Measurements from ENCODE around the gene EEFSEC. TPM values are rescaled to one million over a fixed set of nuclear protein-coding genes. Genes with fewer than 3 reads are reported as not detected.

EEFSEC gene
- total RNA-seq, 1 donor from 2014 or later: 23.4 TPM

DNA sequence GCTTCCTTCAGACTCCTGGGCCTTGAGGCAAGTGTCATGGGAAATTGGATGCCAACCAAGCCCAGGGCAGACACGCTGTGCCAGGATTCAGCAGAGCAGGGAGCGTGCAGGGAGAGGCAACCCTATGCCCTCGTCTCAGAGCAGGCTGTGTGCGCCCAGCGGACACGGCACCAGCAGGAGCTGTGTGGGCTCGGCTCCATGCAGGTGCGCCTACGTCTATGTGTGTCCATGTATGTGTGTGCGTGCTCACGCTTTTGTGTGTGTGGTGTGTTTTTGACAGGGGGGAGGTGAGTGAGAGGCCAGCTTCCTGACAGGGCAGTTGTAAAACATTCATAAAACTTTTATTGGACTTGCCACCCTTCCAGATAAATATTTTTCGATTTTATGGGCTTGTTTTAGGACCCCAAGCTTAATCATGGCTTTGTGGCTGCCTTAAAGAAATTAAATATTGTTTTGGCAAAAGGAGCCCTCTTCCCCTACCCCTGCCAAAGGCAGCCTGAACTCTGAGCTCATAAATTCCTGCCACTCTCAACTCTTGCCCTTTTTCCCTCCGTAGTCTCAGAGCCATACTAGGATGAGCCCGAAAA lies 229.0 kb downstream of the EEFSEC start:
- Mint-ChIP-seq H3K4me1 (no peaks in the 10 kb centered on the region), H3K27ac (ENCODE audit: unreplicated experiment) (no peak overlapping the region), H3K9me3 (no peaks in the 10 kb centered on the region), H3K36me3 (ENCODE audit: low read depth) (no peaks in the 10 kb centered on the region), H3K4me3 (no peak overlapping the region), H3K27me3 (ENCODE audit: low read depth) (no peaks in the 10 kb centered on the region)
- TF ChIP-seq, protein P1, sequence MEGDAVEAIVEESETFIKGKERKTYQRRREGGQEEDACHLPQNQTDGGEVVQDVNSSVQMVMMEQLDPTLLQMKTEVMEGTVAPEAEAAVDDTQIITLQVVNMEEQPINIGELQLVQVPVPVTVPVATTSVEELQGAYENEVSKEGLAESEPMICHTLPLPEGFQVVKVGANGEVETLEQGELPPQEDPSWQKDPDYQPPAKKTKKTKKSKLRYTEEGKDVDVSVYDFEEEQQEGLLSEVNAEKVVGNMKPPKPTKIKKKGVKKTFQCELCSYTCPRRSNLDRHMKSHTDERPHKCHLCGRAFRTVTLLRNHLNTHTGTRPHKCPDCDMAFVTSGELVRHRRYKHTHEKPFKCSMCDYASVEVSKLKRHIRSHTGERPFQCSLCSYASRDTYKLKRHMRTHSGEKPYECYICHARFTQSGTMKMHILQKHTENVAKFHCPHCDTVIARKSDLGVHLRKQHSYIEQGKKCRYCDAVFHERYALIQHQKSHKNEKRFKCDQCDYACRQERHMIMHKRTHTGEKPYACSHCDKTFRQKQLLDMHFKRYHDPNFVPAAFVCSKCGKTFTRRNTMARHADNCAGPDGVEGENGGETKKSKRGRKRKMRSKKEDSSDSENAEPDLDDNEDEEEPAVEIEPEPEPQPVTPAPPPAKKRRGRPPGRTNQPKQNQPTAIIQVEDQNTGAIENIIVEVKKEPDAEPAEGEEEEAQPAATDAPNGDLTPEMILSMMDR (conservative IDR thresholded peaks at IDR 0.05): no peak
- DNase-seq (ENCODE audit: low read depth, low spot score): no peak

DNA sequence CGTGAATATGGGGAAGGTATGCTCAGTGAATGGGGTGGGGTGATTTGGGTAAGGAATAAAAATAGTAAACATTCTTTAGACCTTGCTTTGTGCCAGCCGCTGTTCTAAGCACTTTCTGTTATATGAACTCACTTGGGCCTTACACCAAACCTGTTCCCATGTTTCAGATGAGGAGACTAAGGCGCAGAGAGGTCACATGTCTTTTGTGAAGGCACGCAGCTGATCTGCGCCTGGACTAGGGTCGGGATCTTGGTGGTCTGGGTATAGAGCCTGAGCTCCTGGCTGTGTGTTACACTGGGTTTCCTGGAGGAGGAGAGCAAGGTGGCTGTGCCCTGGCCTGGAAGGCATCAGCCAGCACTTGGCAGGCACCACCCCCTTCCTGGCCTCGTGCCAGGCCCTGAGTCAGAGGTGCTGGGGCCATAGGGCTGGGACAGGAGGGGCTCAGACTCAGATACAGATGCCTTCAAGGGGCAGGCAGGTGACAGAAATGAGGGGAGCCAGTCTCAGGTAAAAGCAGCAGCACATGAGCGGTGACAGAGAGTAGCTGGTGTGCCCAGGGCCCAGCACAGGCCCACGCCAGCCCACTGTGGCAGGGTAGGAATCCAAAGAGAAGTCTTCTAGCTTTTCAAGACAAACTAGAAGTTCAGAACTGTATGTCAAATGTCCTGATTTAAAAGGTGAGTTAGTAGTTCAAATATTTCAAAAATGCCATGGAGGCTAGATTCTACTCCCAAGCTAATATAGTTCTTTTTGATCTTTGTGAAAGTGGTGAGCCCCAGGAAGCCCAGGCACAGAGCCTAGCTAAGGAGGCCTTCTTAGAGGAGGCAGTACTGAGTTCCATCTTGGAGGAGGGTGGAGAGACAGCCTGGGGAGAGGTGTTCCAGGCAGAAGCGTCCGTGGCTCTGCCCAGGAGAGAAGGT lies 230.3 kb downstream of the EEFSEC start:
- Mint-ChIP-seq H3K27ac (ENCODE audit: unreplicated experiment) (peak overlapping the region; percentile 58), H3K27me3 (ENCODE audit: low read depth) (no peaks in the 10 kb centered on the region)
- TF ChIP-seq, protein P1 (conservative IDR thresholded peaks at IDR 0.05): no peak

DNA sequence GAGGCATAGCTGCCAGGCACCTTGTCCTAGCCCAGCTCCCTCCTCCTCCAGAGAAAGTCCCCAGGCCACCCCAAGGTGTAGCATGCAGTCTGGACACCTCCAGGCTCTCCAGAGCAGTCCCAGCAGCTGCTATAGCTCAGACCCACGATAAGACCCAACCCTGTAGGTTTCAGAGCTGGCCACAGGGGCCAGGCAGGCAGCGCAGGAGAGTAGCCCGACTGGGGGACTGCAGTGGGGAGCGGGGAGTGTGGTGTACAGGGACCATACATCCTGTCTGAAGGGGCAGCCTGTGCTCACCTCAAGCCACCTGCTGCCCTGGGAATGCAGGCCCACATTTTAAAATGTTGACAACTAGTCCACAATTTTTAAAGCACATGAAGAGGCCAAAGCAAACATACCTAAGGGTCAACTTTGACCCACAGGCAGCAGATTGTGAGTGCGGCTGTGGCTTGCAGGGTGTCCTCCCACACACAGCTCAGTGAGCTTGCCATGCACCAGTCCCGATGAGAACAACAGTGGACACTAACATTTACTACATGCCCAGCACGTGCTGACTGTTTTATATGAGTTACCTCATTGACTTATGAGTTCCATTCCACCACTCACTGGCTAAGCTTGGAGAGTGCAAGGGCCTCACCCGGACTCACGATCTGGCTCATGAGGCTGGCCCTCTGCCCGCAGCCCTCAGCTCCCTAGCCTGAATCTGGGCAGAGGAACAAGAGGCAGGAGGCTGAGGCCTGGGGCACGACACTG lies 232.0 kb downstream of the EEFSEC start:
- TF ChIP-seq, protein P1 (conservative IDR thresholded peaks at IDR 0.05): no peak
- Mint-ChIP-seq H3K36me3 (ENCODE audit: low read depth) (no peaks in the 10 kb centered on the region), H3K4me3 (no peak overlapping the region), H3K4me1 (no peaks in the 10 kb centered on the region), H3K27ac (ENCODE audit: unreplicated experiment) (no peak overlapping the region), H3K9me3 (no peaks in the 10 kb centered on the region), H3K27me3 (ENCODE audit: low read depth) (no peaks in the 10 kb centered on the region)
- DNase-seq (ENCODE audit: low read depth, low spot score): no peak

More for the DNA sequence above, 230.3 kb downstream of the EEFSEC start:
- Mint-ChIP-seq H3K9me3 (no peaks in the 10 kb centered on the region), H3K36me3 (ENCODE audit: low read depth) (no peaks in the 10 kb centered on the region), H3K4me3 (no peak overlapping the region), H3K4me1 (no peaks in the 10 kb centered on the region)
- DNase-seq (ENCODE audit: low read depth, low spot score): no peak

DNA sequence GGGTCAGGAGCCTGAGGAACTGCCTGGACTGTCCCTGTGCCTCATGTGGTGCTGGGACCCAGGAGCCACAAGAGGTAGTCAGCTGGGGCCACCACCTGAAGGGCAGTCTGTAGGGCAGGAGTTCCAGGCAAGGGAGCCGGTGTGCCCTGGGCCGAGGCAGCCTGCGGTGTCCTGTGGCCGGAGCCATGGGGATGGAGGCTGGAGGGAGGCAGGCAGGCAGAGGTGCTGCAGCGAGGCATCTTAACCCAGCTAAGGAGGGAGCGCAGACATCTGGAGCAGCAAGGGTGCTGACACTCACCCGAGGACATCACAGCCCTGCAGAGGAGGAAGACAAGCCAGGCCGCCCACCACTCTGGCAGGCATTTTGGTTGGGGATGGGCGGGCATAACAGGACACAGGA lies 235.7 kb downstream of the EEFSEC start:
- H3K27ac Mint-ChIP-seq (ENCODE audit: unreplicated experiment): no peak overlapping the region
- H3K9me3 Mint-ChIP-seq: no peaks in the 10 kb centered on the region
- no peaks in the 10 kb centered on the region for H3K27me3 Mint-ChIP-seq (ENCODE audit: low read depth)
- no peak for DNase-seq (ENCODE audit: low read depth, low spot score)
- H3K4me3 Mint-ChIP-seq: no peak overlapping the region
- no peaks in the 10 kb centered on the region for H3K4me1 Mint-ChIP-seq
- no peaks in the 10 kb centered on the region for H3K36me3 Mint-ChIP-seq (ENCODE audit: low read depth)
- TF ChIP-seq, protein P1 (conservative IDR thresholded peaks at IDR 0.05): no peak

DNA sequence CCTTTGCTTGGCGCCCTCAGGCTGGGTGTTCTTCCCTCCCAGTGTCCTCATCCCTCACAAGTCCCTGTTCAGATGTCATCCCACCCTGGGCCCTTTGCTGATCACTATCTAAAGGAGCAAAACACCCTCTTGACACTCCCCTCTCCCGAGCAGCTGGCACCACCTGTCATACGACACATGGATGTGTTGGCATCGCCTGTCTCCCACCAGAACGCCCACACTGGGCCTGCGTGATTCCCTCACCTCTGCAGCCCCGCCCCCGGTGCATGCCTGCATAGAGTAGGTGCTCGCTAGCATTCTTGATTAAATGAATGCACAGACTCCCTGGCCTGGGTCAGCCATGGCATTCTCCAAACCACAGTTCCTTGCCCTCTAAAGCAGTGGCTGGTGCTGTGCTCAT lies 237.6 kb downstream of the EEFSEC start:
- no peaks in the 10 kb centered on the region for H3K27me3 Mint-ChIP-seq (ENCODE audit: low read depth)
- H3K4me3 Mint-ChIP-seq: no peak overlapping the region
- no peak overlapping the region for H3K27ac Mint-ChIP-seq (ENCODE audit: unreplicated experiment)
- H3K36me3 Mint-ChIP-seq (ENCODE audit: low read depth): no peaks in the 10 kb centered on the region
- no peak for DNase-seq (ENCODE audit: low read depth, low spot score)
- no peaks in the 10 kb centered on the region for H3K9me3 Mint-ChIP-seq
- H3K4me1 Mint-ChIP-seq: peaks cover 4% of the 10 kb centered on the region
- TF ChIP-seq, protein P1 (conservative IDR thresholded peaks at IDR 0.05): no peak
